CD4-positive, alpha-beta T cell treated with Interferon gamma for 1 hour (primary cell): Measurements from ENCODE around the gene HIBADH.

ENCODE experiments used
- DNase-seq: peaks from one replicate; pipeline ENCODE4 v3.0.0-alpha.2; 2020

Gene HIBADH

DNA sequence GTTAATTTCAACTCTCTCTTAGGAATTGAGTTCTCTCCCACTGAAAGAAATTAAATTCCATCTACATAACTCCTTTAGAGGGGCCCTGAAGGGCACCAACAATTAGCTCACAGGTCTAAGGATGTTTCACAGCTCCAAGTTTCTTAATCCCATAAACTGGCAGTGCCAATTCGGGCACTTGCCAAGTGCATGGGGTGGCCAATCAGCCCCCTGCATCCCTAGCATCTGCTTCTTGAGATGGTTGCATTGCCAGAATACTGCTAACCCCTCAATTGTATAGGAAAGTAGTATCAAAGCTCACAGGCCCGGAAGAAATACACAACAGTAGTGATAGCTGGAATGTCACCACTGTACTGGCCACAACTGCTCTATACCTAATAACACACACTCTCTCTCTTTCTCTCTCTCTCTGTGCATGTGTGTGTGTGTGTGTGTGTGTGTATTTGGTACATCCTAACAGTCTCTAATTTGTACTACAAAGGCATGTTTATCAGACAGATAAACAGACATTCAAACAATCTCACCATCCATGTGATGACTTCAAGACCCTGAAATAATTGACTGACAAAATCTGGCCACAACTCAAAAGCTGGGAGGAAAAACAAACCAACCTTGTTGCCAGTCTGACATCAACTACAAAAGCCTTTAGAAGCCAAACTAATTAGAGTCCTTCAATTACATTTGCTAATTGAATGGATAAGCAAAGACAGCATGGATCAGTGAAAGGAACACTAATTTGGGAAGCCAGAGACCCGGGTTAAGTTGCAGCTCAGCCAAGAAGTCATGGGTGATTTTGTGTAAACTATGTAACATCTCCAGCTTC, 27.8 kb downstream of the HIBADH start:
- DNase-seq, result no peak

DNA sequence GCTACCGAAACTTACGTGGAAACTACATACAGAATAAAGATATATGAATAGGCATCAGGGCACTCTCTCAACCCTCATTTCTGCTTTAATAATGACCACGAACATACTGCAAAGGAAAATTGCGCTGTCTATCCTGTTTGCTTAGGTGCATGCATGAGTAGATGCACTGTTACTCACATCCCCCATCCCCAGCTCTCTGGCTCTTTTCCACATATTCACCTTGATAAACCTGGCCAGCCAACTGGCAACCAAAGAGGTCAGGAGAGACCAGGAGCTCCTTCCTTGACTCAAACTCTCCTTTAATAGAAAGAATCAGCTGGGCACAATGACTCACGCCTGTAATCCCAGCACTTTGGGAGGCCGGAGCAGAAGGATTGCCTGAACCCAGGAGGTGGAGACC, 29.6 kb downstream of the HIBADH start:
- no peak for DNase-seq

DNA sequence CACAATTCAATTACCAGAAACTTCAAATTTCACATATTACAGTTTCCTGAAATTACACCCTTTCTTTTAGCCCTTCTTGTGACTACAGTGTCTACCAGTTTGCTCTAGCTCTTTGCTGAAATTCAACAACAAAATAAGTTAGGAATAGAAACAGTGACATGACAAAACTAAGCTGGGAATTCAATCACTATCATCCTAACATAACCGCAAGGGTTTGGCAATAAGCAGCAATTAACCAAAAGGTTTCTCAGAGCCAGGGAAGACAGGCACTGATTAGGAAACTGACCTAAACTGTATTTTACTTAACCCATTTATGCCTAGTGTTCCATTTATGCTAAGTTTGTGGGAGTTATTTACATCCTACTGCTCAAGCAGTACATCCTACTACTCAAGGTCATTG, 31.3 kb downstream of the HIBADH start:
- no peak for DNase-seq

DNA sequence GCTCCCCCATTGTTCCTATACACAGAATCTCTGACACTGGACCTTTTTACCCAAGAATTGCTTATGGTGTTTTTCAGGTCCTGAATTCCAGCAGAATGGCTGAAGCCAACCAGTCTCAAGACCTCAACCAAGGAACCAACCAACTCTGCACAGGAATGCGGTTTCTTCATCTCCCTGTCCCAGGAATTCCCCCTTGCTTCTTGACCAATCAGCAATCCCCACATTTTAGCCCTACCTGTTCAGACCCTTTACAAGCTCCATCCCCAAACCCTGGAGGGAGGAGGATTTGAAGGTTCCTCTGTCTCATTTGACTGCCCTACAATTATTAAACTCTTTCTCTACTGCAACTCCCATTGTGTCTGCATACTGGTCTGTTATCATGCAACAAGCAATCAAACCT, 35.5 kb downstream of the HIBADH start:
- DNase-seq, result no peak

DNA sequence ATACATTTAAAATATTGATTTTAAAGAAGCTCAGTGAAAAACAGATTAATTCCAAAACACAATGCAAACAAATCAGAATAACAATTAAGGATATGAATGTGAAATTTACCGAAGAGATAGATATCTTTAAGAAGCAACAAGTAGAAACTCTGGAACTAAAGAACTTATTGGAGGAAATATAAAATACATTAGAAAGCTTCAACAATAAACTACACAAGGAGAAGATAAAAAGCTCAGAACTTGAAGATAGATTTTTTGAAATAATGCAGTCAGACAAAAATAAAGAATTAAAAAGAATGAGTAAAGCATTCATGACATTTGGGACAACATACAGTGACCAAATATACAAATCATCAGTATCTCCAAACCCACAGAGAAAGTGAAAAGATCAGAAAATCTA, 43.2 kb downstream of the HIBADH start:
- DNase-seq, result no peak

DNA sequence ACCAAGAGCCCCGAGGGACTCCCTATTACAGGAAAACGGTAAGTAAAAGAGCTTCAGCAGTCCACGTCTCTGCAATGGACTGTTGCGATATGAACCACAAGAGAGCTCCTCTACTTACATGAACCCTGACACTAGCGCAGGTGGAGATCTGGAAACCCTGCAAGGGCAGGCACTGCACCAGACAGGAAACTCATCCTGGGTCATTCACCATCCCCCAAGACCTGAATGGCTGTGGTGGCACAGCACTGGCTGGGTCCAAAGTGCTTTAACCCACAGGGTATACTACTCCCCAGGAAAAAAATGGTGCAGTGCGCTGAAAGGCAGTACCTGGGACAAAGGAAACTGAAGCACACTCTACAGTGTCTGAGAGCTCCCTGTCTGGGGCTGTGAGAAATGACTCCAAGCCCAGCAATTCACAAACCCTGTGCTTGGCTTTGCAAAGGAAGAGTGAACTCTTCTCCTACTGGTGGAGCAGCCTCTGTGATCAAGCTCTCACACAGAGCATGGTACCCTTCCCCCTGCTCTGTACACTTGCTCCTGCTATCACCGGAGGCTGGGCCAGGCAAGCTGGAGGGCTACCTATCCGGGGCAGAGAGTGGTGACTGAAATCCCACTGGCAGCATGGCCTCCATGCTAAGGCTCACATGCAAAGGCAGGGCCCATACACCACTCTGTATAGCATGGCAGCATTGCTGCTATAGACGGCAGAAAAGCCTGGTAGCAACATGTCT, 44.9 kb downstream of the HIBADH start:
- DNase-seq, result no peak

DNA sequence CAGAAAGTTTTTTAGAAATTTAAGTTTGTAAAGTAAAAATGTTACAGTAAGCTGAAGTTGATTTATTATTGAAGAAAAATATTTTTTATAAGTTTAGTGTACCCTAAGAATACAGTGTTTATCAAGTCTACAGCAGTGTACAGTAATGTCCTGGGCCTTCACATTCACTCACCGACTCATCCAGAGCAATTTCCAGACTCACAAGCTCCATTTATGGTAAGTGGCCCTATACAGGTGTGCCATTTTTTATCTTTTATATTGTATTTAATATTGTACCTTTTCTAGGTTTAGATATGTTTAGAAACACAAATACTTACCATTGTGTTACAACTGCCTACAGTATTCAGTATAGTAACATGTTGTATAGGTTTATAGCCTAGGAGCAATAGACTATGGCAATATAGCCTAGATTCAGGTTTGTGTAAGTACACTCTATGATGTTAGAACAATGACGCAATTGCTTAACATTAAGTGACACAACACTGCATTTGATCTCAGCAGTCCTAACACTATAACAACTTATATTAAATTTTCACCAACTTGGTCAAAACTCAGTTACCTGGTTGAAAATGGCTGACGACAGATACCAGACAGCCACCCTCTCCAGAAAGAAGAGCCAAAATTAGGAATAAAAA, 45.7 kb downstream of the HIBADH start:
- no peak for DNase-seq

DNA sequence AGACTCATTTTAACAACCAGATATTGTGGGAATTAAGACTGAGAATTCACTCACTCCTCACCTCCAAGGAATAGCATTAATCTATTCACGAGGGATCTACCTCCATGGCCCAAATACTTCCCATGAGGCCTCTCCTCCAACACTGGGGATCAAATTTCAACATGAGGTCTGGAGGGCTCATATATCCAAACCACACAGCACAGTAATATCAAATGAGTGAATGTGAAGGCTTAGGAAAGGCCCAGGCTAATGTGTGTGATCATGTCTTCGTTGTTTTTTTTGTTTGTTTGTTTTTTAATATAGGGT, 46.5 kb downstream of the HIBADH start:
- DNase-seq, result no peak

DNA sequence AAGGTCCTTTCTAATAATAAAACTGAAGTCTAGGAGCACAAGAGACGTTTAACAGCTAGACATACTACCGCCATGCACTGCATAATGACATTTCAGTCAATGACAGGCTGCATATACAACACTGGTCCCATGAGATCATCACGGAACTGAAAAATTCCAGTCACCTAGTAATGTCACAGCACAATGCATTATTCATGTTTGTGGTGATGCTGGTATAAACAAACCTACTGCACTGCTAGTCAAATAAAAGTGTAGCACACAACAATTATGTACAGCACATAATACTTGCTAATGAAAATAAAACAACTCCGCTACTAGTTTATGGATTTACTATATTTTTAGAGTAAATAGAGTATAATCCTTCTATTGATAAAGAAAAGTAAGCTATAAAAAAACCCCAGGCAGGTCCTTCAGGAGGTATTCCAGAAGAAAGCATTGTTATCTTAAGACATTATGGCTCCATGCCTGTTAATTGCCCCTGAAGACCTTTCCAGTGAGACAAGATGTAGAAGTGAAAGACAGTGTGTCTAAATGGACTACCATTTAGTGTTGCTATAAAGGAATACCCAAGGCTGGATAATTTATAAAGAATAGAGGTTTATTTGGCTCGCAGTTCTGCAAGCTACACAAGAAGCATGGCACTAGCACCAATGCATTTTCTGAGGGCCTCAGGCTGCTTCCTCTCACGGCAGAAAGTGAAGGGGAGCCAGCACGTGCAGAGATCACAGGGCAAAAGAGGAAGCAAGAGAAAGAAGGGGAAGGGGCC, 47.1 kb downstream of the HIBADH start:
- no peak for DNase-seq

DNA sequence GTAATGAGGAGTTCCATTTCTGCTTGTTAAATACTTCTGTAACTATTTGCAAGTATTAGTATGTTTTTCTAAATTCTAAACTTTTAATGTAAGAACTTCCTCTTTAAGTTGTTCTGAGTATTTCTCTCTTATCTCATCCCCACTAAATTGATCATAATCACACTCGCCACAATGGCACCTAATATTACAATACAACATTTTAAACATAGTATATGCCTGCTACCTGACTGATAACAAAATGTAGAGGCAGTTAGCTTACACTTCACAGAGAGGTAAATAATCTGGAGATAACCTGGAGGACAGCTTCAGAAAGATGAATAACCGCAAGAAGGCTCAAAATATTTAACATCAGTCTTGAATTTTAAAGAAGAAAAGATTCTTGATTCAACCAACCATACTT, 48.6 kb downstream of the HIBADH start:
- no peak for DNase-seq

DNA sequence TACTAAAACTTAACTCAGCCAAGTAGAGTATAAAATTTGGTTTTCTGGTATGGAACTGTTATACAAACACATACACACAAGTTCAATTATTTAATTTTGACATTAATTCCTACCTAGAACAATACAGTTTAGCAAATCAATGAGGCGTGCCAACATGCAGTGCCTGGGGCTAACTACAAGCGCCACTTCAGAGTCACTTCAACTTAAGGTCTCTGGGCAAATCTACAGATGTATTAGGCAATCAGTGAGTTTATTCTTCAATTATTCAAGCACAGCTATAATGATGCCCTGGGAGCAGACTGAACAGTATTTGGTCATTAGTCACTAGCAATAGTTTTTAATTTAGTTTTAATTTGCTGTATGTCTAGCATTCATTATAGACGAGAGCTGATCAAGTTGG, 51.6 kb downstream of the HIBADH start:
- no peak for DNase-seq

DNA sequence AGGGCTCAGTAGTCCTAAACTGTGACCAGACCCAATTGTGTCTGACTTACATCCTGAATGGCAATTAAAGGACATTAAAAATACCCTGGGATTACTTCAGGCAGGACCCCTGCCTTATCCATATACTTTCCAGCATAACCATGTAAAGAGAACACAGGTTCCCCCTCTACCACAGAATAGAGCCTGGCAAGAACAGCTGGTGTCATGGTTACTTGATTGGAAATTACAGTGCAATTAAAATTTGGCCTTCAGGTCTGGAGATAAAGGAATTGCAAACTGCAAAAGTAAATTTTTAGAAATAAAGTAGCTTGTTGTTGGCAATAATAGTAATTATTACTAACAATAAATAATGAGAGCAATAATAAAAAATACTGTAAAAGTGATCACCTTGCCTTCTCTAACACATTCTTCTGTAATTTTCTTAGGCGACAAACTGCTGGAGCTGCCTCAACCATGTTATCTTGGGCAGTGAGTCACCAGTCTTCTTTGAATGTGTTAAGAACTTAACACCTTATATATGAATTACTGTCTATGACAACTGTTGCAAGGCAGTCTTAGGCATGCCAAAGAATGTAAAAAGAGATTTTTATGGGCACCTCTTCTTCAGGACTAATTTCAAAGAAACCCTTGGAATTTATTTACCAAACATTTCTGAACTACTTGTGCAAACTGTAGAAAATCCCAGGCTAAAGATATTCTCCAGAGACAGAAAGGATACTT, 53.7 kb downstream of the HIBADH start:
- DNase-seq, result no peak

DNA sequence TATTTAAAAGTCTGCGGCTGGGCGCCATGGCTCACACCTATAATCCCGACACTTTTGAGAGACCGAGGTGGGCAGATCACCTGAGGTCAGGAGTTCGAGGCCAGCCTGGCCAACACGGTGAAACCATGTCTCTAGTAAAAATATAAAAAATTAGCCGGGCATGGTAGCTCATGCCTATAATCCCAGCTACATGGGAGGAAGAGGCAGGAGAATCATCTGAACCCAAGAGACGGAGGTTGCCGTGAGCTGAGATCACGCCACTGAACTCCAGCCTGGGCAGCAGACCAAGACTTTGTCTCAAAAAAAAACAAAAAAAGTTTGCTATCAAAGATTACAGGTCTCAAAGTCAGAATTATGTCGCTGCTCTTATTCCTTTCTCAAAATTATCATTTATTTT, 55.5 kb downstream of the HIBADH start:
- DNase-seq, result no peak

DNA sequence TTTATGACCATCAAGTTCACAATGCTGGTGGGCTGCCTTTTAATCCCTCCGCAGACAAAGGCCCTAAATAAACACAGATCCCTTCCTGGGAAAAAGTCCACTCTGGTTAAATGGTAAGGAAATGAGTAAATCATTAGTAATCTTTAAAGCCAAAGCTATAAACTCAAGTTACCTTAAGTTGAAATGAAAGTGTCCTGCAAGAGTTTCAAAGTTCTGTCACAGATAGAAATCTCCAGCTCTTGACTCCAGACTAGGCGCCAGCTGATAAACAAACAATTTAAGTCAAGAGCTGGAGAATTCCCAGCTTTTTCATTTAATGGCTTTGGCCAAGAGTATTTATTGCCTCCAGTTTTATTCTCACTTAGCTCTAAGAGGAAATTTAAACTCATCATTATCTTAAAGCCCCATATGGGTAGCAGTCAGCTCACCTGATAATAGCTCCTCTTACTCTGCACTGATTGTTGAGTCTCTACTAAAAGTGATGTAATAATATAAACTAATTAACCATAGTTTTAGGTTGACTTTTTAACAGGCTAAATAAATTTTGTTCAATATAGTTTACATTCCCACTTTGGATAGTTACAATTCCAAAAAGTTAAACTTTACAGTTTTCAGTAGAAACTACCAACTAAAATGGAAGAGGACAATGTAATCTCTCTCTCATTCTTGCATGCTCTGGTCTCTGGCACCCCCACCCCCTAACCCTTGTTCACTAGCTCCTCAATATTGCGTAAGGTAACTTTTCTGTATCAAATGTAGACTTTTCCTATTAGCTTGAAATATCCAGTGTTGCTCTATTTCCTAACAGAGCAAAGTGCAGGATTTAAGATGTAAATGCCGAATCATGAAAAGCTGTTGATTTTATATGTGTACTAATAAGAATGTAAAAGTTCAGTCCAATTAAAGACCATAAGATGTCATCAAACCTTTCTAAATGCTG, 56.1 kb downstream of the HIBADH start:
- no peak for DNase-seq

DNA sequence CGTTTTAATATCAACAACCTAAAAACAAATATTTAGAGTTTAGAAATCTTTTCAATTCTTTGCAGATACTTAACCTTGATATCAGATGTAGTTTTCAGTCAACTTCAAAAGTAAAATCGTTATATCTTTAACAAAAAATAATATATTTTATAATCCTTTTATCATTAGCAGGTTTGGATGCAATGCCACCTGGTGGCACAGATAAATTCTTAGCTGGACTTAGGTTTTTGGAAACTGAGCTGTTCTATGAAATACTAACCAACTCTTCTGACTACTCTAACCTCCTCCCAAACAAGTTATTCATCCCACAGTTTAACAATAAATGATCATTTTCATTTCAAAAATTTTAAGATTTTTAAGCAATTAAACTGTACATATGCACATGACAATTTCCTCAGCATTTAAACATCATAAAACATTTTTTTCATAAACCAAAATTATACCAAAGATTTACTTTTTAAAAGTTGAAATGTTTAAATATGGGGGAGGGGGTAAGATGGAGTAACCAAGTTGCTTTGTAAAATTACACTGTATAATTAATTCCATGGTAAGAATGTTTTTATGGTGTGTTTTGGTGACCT, 56.9 kb downstream of the HIBADH start:
- no peak for DNase-seq

DNA sequence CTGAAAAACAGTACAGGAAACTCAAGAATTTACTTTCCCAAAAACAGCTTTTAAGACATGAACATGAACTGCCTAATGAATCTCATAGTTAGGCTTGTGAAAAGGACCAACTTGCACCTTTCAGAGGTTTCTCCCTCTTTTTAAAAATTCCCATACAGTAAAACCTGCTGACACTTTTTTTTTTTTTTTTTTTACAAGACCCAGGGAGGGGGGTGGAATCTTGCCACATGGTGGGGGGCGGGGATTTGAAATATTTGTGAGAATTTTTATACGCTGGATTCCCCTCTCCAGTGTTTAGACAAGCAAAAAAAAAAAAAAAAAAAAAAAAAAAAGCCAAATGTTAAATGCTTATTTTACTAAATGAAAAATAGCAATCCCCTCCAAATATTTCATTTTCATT, 57.4 kb downstream of the HIBADH start:
- DNase-seq, result no peak

DNA sequence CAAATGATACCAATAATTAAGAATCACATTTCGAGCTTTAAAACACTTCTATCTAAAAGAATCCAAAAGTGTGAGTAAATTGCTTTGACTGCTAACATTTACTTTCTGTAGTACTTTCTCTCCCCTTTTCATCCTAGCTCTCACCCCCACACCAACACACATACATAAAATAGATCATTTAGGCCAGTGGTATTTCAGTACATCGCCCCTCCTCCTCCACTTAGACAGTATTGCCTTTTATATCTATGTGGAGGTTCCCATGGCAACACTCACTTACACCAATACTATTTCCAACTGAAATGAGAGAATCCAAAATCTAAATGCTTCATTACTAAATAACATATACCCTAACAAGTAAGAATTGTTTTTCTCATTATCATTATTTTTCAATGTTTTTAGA, 58.9 kb downstream of the HIBADH start:
- no peak for DNase-seq

DNA sequence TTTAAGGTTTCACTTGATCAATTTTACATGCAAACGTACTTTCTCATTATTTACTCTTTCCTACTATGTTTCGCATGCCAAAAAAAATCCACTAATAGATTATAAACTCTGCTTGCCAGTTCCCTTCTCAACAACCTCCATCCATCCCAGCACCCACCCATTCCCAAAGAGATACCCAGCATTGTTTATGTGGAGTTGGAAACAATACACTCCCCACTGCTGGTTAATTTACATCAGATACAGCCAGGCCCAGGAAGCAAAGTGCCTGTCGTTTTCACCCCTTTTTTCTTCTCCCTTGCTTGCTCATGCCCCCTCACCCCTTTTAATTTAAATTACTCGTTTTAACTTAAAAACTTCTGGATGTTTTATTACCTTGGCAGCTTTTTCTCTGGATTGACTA, 59.9 kb downstream of the HIBADH start:
- DNase-seq, result no peak

DNA sequence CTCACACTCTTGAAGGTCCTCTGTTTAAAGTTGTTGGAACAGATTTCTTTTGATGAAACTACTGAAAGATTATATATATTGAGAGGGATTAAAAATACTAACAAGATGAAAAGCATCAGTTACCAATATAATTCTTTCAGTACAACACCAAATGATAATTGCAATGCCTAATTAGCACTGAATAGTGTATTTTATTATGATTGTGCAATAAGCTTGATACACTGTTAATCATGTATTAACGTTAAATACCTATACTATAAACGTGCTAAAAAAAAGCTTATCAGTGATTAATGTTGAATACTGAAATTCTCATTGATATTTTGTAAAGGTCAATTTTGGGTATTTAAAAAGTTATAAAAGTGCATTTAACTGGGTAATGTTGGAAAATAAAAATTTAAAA, 61.5 kb downstream of the HIBADH start:
- no peak for DNase-seq

DNA sequence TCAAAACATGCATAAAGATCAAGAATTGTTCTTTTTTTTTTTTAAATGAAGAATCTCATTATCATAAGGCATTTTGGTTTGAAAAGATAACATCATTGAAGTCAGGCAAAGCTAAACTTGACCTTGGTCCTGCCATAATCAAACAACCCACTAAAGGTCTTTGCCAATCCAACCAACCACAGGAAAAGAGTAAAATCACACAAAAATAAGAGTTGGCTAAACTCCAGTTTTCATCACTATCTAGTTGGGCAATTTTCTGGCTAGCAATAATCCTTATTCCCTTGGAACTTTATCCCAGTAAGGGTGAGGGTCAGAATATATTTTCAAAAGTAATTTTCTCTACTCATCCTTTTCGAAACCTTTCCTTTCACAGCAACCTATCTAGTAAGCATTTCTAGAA, 62.4 kb downstream of the HIBADH start:
- no peak for DNase-seq

DNA sequence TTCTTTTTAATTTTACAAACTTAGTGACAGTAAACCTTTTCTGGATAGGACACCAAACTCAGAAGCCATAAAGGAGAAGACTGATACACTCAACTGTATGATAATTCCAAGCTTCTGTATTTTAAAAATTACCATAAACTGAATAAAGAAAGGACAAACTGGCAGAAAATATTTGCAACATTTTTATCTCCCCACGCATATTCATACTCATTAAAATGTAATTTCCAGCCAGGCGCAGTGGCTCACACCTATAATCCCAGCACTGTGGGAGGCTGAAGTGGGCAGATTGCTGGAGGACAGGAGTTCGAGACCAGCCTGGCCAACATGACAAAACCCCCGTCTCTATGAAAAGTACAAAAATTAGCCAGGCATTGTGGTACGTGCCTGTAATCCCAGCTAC, 67.7 kb downstream of the HIBADH start:
- DNase-seq, result no peak
